ELR (cell line): ENCODE data around the gene IFITM10.

Source experiments
- DNase-seq: peaks from one replicate; pipeline ENCODE4 v3.0.0-alpha.2; 2015; ENCODE audit warnings: low read depth

IFITM10 gene

GRCh38 chr11:1763796-1764661 lies 13.6 kb upstream of the IFITM10 start, which contains the start of gene CTSD:
TSS of gene CTSD (minus strand) at chr11:1763927. CDS start at chr11:1763859, 68 bp downstream.
- peak; percentile 86 for DNase-seq

DNA sequence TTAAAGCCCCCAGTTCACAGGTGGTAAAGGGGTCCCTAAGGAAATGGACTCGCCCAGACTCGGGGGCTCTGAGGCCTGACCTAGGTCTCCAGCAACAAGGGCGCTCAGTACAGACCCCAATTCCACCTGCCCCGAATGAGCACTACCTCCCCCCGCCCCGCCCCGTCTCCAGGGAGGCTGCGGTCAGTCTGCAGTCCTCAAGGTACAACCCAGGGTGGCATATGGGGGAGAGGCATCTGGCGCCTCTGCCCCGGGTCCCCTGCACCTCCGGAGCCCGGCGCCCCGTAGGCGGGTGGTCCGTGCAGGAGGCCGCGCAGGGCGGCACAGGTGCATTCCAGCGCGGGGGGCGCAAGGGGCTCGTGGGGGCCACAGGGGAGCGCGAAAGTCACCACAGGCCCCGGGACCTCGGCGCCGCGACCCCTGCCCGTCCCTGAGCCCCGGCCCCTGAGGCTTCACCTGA lies 13.0 kb upstream of the IFITM10 start:
- no peak for DNase-seq

- DNase-seq: no peak
These were observed 12.3 kb upstream of the IFITM10 start for GRCh38 chr11:1762537-1763302.

DNA sequence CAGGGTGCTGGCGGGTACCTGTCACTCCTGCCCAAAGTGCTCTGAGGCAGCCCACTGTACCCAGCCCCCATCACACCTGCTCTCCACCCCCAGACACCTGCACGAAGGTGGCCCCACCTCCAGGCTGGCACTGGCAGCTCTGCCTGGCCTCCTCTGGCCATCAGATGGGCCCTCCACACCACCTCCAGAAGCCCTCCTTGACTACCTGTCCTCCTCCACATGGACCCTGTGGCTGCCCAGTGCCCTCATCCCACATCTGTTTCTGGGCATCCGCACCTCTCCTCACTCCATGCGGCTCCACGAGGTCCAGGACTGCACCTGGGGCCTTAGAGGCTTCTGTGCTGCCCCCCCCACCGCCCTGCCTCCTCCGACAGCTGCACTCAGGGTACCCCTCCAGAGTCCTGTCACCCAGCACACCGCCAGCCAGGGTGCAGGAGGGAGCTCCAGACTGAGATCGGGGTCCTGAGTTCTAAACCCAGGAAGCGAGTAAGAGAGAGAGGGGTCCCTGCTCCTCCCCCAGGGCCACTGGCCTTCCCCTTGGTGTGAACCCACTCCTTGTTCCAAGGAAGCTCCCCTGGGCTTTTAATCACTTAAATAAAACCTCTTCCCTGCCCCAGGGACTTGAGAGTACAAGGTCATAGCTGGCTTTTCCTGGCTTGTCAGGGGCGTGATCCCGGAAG lies 11.6 kb upstream of the IFITM10 start:
- DNase-seq: peak; percentile 33

- DNase-seq: no peak
These were observed 10.9 kb upstream of the IFITM10 start for GRCh38 chr11:1761110-1761856.

GRCh38 chr11:1760351-1761109 lies 10.1 kb upstream of the IFITM10 start:
- DNase-seq: peak; percentile 62

DNA sequence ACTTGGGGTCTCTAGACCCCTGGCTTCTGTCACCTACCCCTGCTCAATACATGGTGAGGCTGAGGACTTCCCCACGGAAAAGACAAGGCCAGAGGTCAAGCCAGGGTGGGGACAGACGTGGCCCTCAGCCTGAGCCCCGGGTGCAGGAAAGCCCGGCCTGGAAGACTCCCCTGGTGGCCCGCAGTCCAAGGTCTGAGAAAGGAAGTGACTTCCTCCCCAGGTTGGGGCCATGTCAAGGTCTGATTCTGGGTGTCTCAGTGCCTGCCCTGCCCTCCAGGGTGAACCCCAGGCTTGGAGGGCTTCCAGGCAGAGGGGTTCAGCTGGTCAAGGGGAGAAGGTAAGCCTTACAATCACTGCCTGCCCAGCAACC lies 9.4 kb upstream of the IFITM10 start:
- no peak for DNase-seq

GRCh38 chr11:1759151-1759850 lies 8.9 kb upstream of the IFITM10 start:
- DNase-seq: no peak

DNA sequence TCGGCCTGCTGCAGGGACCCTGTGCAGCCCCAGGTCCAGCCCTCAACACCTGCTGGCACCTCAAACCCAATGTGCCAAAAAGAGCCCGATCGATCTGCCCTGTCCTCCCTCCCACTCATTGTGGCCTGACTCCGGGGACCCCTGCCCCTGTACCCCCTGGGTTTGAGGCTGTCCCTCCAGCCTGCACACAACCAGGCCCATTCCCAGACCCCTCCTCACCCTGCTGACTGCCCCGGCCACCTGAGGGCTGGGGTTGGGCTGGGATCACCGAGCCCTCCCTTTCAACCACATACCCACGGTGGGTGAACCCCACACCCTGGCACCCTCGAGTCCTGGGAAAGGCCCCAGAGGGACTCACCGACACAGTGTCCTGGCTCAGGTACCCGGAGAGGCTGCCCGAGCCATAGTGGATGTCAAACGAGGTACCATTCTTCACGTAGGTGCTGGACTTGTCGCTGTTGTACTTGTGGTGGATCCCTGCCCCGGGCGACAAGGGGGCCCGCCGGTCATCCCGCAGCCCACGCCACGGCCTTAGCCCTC lies 8.3 kb upstream of the IFITM10 start:
- no peak for DNase-seq

DNA sequence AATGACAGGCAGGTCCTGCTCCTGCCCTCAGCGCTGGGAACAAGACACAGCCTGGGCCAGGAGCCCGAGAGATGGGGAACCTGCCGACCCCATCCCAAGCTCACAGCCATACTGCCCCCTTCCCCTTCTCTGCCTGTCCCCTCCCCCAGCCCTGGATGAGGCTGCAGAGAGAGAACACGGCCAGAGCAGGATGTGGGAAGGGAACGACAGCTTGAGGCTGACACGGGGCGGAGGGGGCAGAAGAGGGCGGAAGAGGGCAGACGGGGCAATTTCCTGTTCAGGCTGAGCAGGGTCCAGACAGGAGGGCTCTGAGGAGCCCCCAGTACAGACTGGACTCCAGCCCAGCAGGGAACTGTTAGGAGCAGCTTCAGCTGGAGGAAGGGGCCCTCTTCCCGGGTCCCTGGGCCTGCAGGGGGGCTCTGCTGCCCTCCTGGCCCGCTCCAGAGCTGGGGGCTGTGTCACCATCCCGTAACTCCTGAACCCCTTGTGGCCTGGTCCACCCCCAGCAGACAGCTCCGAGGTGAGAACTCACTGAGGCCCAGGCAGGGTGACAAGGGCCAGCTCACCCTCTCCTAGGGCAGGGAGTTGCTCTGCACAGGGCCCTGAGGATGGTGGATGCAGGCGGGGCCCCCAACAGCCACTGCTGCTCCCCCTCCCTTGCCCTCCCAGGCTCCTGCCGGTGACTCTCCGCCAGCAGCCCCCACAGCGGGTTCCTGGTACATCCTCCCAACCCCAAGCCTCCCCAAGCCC lies 7.6 kb upstream of the IFITM10 start:
- DNase-seq: no peak

GRCh38 chr11:1756791-1757771 lies 6.7 kb upstream of the IFITM10 start:
- DNase-seq: no peak

GRCh38 chr11:1755692-1756561 lies 5.5 kb upstream of the IFITM10 start:
- no peak for DNase-seq

DNA sequence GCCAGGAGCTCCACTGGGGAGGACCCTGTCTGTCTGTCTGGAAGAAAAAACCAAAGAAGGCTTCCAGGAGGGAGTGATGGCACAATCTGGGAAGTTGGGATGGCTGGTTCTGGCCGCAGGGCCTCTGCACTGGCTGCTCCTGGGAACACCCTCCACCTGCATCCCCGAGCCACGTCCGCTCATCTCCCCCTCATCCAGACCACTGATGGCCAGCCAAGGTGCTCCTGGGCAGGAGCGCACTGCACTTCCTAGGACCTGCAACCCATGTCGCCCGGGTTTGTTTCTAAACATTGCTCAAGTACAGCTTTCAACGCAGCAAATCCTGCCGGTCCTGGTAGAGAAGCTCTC lies 4.9 kb upstream of the IFITM10 start:
- no peak for DNase-seq

DNA sequence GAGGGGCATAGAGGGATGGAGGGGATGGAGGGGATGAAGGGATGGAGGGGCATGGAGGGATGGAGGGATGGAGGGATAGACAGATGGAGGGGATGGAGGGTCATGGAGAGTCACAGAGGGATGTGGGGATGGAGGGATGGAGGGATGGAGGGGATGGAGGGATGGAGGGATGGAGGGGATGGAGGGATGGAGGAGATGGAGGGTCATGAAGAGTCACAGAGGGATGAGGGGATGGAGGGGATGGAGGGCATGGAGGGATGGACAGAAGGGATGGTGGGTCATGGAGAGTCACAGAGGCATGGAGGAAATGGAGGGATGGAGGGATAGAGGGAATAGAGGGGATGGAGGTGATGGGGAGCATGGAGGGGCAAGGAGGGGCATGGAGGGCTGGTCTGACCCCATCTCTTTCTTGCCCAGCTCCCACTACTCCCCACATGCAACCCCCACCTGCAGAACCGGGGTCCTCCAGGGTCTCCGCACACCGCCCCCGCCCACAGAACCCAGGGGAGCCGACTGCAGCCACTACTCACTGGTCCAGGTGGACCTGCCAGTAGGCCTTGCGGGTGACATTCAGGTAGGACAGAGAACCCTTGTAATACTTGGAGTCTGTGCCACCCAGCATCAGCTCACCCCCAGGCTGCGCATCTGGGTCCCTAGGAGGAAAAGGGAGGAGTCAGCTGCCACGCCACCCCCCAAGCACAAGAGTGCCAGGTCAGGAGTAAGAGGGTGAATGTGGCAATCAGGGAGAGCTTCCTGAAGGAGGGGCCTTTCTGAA lies 4.2 kb upstream of the IFITM10 start:
- DNase-seq: no peak

DNA sequence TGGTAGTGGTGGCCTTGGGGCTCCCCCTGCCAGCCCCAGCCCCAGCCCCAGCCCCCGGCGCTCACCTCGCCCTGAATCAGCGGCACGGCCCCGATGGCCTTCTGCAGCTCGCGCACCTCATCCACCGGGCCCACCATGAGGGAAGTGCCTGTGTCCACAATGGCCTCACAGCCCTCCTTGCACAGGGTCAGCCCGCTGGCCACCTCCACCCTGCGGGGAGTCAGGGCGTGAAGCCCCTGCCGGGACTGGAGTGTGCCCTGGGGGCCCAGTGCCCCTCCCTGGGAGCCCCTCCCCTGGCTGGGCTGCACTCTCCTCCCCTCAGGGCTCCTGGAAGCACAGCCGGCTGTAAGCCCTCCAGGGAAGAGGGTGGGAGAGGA lies 3.5 kb upstream of the IFITM10 start:
- no peak for DNase-seq

DNA sequence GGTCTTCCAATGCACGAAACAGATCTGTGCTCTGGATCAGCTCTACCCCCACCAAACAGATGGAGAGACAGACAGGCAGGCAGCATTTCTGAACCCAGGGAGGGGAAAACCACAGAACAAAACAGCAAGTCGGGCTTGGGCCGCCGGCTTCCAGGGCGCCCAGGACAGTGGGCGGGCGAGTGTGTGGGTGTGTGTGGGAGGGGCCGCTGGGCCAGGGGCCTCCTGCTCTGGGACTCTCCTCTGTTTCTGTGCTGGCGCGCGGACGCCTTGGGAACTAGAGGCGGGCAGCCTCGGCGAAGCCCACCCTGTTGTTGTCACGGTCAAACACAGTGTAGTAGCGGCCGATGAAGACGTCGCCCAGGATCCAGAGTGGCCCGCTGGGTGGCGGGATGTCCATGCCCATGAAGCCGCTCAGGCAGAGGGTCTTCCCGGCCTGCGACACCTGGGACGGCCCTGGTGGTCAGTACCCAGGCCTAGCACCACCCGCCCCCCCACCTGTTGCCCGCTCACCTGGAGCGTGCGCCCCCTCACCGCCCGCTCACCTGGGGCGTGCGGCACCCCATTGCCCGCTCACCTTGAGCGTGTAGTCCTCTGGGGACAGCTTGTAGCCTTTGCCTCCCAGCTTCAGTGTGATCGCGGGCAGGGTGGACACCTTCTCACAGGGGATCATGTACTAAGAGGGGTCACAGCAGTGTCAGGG lies 3.0 kb upstream of the IFITM10 start:
- no peak for DNase-seq
